Measurements from ENCODE around the gene LMO7. TPM values are rescaled to one million over a fixed set of nuclear protein-coding genes. Genes with fewer than 3 reads are reported as not detected.

The LMO7 gene
- total and polyA plus RNA-seq, 2 of the 8 experiments (the other 6 are each of a cell fraction or from before 2014, with no cell fraction given), result 8.1 to 28.3 TPM

GRCh38 chr13:75841905-75842304 lies 205.8 kb downstream of the LMO7 start:
- 98% methylated on average over 5 of the region's 5 CpGs; no CpG with 5 or more reads in 1 of the 2 experiments for WGBS, 2 experiments (ENCODE audit: extremely low coverage in 1 of 2, insufficient coverage in 1 of 2, insufficient read length in 1 of 2, insufficient replicate concordance in 2 of 2, low coverage in 1 of 2, low lambda C conversion rate in 2 of 2, missing lambda C conversion rate in 1 of 2)
- H4K5ac ChIP-seq (ENCODE audit: insufficient read length, low read depth, low read length), result no peak overlapping the region
- CTCF ChIA-PET (ENCODE audit: partially characterized antibody), result no interaction called here
- no peak overlapping the region for H3K4me2 ChIP-seq (ENCODE audit: insufficient read depth in 1 of 2, low read depth in 2 of 2, low read length in 2 of 2)
- no peaks in the 10 kb centered on the region for H3K79me1 ChIP-seq (ENCODE audit: low read depth, low read length)
- no peaks in the 10 kb centered on the region for H4K20me1 ChIP-seq (replicated peaks in 1 of 2; ENCODE audit: control insufficient read depth in 1 of 2, insufficient read depth in 2 of 2, low read length in 2 of 2)
- no peak overlapping the region for H3K56ac ChIP-seq (replicated peaks; ENCODE audit: insufficient read length, low read depth, low read length)
- H3K18ac ChIP-seq (ENCODE audit: extremely low read depth, low read length), result no peak overlapping the region
- peaks cover 0 to 8% (median 1%) of the 10 kb centered on the region in 4 experiments; a peak in 3 of 8 replicates for H3K36me3 ChIP-seq (ENCODE audit: control insufficient read depth in 2 of 4, insufficient read depth in 4 of 4, low read length in 3 of 4)
- H3K27me3 ChIP-seq (replicated peaks in 1 of 4; ENCODE audit: control insufficient read depth in 3 of 4, extremely low read depth in 1 of 4, insufficient read depth in 3 of 4, low read length in 3 of 4), result no peaks in the 10 kb centered on the region
- H2BK120ac ChIP-seq (replicated peaks; ENCODE audit: low read depth, low read length), result no peak overlapping the region
- no peak overlapping the region for H2AK5ac ChIP-seq (ENCODE audit: low read depth, low read length)
- no peak overlapping the region for H3K23ac ChIP-seq (ENCODE audit: insufficient read length)
- H3K79me2 ChIP-seq (ENCODE audit: control insufficient read depth in 1 of 2, insufficient read depth in 2 of 2, low read length in 2 of 2), result no peaks in the 10 kb centered on the region
- H2BK20ac ChIP-seq (ENCODE audit: low read length), result no peak overlapping the region
- no peak overlapping the region for H2BK5ac ChIP-seq (ENCODE audit: low read depth, low read length)
- H3K9me3 ChIP-seq (ENCODE audit: insufficient read depth in 2 of 2, low read depth in 1 of 2, low read length in 1 of 2), result no peaks in the 10 kb centered on the region
- FAIRE-seq, result no peak
- POLR2A ChIA-PET (ENCODE audit: partially characterized antibody), result no interaction called here
- no peak overlapping the region for H4K91ac ChIP-seq (replicated peaks; ENCODE audit: insufficient read length, low read length)
- no peak overlapping the region for H3K4me3 ChIP-seq (ENCODE audit: extremely low read depth in 1 of 4, insufficient read depth in 2 of 4, low read depth in 3 of 4, low read length in 4 of 4)
- no peak overlapping the region for H2BK15ac ChIP-seq (ENCODE audit: low read length)
- no peak overlapping the region for H4K8ac ChIP-seq (ENCODE audit: extremely low read depth, insufficient read depth, low read length)
- no peak overlapping the region for H3K4ac ChIP-seq (replicated peaks; ENCODE audit: insufficient read length, low read depth, low read length)
- no peak overlapping the region for H3K9ac ChIP-seq (replicated peaks in 1 of 4; ENCODE audit: extremely low read depth in 1 of 4, low read depth in 3 of 4, low read length in 3 of 4)
- H3K27ac ChIP-seq (ENCODE audit: low read depth, low read length), result no peak overlapping the region
- no peak overlapping the region for H3K14ac ChIP-seq (ENCODE audit: insufficient read length)
- no peak overlapping the region for H2BK12ac ChIP-seq (ENCODE audit: low read depth, low read length)
- H3K4me1 ChIP-seq (replicated peaks in 1 of 4; ENCODE audit: control insufficient read depth in 3 of 4, insufficient read depth in 4 of 4, low read length in 3 of 4), result no peaks in the 10 kb centered on the region
- DNase-seq (ENCODE audit: low read depth in 1 of 2, low spot score in 2 of 2), result no peak
- no peak overlapping the region for H2AFZ ChIP-seq (ENCODE audit: low read length)
- no peaks in the 10 kb centered on the region for H3K23me2 ChIP-seq (ENCODE audit: low read depth, low read length)
- TF ChIP-seq RXRA (IDR thresholded peaks at IDR 0.05; ENCODE audit: insufficient read depth, low read depth, low read length), result no peak
